Activated CD8-positive, alpha-beta memory T cell treated with anti-CD3 and anti-CD28 coated beads, Interleukin-2, amount 50 U/mL, for 24 hours (primary cell): ENCODE data around the gene BLOC1S3.
"Not testable (repeated sequence)": the region's sequence is repeated elsewhere in the genome, so short reads cannot be mapped to it uniquely, and the experiment has no call there.

Experiments used
- DNase-seq: peaks from one replicate; pipeline ENCODE4 v3.0.0-alpha.2; 2020; ENCODE audit errors: extremely low read depth

Gene BLOC1S3

GRCh38 chr19:45223879-45224278 lies 45.3 kb downstream of the BLOC1S3 start:
- DNase-seq: no peak

DNA sequence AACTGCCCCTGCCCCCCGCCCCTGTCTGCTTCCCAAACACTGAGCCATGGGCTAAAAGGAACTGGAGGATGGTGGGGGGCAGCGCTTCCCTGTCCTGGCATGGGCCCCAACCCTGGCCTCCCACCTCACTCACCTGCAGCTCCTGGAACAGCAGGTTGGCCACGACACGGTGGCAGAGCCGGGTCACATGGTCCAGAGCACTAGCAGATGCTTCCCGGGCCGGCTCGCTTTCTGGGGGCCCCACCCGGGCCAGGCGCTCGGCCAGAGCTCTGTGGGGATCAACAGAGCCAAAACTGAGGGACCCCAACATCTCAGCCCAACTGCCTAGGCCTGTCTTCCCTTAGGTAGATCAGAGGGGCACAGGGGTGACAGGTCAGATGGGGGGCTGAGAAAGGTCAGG lies 46.1 kb downstream of the BLOC1S3 start:
- DNase-seq: no peak

GRCh38 chr19:45229056-45229455 lies 50.5 kb downstream of the BLOC1S3 start:
- not testable (repeated sequence) for DNase-seq
